ENCODE results near the gene TEKT5.

TEKT5 gene

GRCh38 chr16:10587622-10588021, 107.1 kb downstream of the TEKT5 start:
- H3K27me3 ChIP-seq (ENCODE audit: insufficient read depth, poor library complexity, severe bottlenecking), result no peaks in the 10 kb centered on the region
- peaks cover 13% of the 10 kb centered on the region for H3K4me1 ChIP-seq (ENCODE audit: insufficient read depth, poor library complexity, severe bottlenecking)
- no peaks in the 10 kb centered on the region for H3K9me3 ChIP-seq (ENCODE audit: severe bottlenecking)
- no peak overlapping the region for H3K27ac ChIP-seq (ENCODE audit: poor library complexity, severe bottlenecking)
- DNase-seq (ENCODE audit: low spot score) (no peak), ATAC-seq (ENCODE audit: low read depth) (no peak)
- no peak overlapping the region for H3K4me3 ChIP-seq (ENCODE audit: severe bottlenecking)
- TF ChIP-seq CTCF (IDR thresholded peaks at IDR 0.05; ENCODE audit: poor library complexity, severe bottlenecking), result no peak
- H3K36me3 ChIP-seq (ENCODE audit: low read depth), result no peaks in the 10 kb centered on the region

- DNase-seq (ENCODE audit: low spot score), result no peak
- H3K4me1 ChIP-seq (ENCODE audit: insufficient read depth, poor library complexity, severe bottlenecking), result peaks cover 20% of the 10 kb centered on the region
- TF ChIP-seq CTCF (IDR thresholded peaks at IDR 0.05; ENCODE audit: poor library complexity, severe bottlenecking), result no peak
- H3K4me3 ChIP-seq (ENCODE audit: severe bottlenecking), result no peak overlapping the region
- peak overlapping the region; percentile 62 for H3K27ac ChIP-seq (ENCODE audit: poor library complexity, severe bottlenecking)
- H3K9me3 ChIP-seq (ENCODE audit: severe bottlenecking), result no peaks in the 10 kb centered on the region
- ATAC-seq (ENCODE audit: low read depth), result peak; percentile 39; the same call in 2 of the 3 replicates
- H3K27me3 ChIP-seq (ENCODE audit: insufficient read depth, poor library complexity, severe bottlenecking), result no peaks in the 10 kb centered on the region
- H3K36me3 ChIP-seq (ENCODE audit: low read depth), result no peaks in the 10 kb centered on the region
These were observed 109.7 kb downstream of the TEKT5 start for GRCh38 chr16:10584981-10585438.

GRCh38 chr16:10583269-10583668, 111.5 kb downstream of the TEKT5 start:
- no peak for TF ChIP-seq CTCF (IDR thresholded peaks at IDR 0.05; ENCODE audit: poor library complexity, severe bottlenecking)
- peaks cover 29% of the 10 kb centered on the region for H3K4me1 ChIP-seq (ENCODE audit: insufficient read depth, poor library complexity, severe bottlenecking)
- no peak overlapping the region for H3K27ac ChIP-seq (ENCODE audit: poor library complexity, severe bottlenecking)
- no peaks in the 10 kb centered on the region for H3K36me3 ChIP-seq (ENCODE audit: low read depth)
- H3K4me3 ChIP-seq (ENCODE audit: severe bottlenecking), result no peak overlapping the region
- no peaks in the 10 kb centered on the region for H3K9me3 ChIP-seq (ENCODE audit: severe bottlenecking)
- H3K27me3 ChIP-seq (ENCODE audit: insufficient read depth, poor library complexity, severe bottlenecking), result no peaks in the 10 kb centered on the region
- ATAC-seq (ENCODE audit: low read depth), result no peak
- no peak for DNase-seq (ENCODE audit: low spot score)

GRCh38 chr16:10581507-10581906, 113.2 kb downstream of the TEKT5 start:
- Histone ChIP-seq H3K27me3 (ENCODE audit: insufficient read depth, poor library complexity, severe bottlenecking) (no peaks in the 10 kb centered on the region), H3K36me3 (ENCODE audit: low read depth) (no peaks in the 10 kb centered on the region), H3K4me3 (ENCODE audit: severe bottlenecking) (no peak overlapping the region), H3K4me1 (ENCODE audit: insufficient read depth, poor library complexity, severe bottlenecking) (peaks cover 33% of the 10 kb centered on the region), H3K27ac (ENCODE audit: poor library complexity, severe bottlenecking) (no peak overlapping the region), H3K9me3 (ENCODE audit: severe bottlenecking) (no peaks in the 10 kb centered on the region)
- ATAC-seq (ENCODE audit: low read depth) (no peak), DNase-seq (ENCODE audit: low spot score) (no peak)
- TF ChIP-seq CTCF (IDR thresholded peaks at IDR 0.05; ENCODE audit: poor library complexity, severe bottlenecking), result no peak

GRCh38 chr16:10580883-10581247, 113.9 kb downstream of the TEKT5 start:
- DNase-seq (ENCODE audit: low spot score) (no peak), ATAC-seq (ENCODE audit: low read depth) (no peak)
- H3K27me3 ChIP-seq (ENCODE audit: insufficient read depth, poor library complexity, severe bottlenecking), result no peaks in the 10 kb centered on the region
- H3K9me3 ChIP-seq (ENCODE audit: severe bottlenecking), result no peaks in the 10 kb centered on the region
- peak overlapping the region; percentile 46 for H3K27ac ChIP-seq (ENCODE audit: poor library complexity, severe bottlenecking)
- TF ChIP-seq CTCF (IDR thresholded peaks at IDR 0.05; ENCODE audit: poor library complexity, severe bottlenecking), result no peak
- no peaks in the 10 kb centered on the region for H3K36me3 ChIP-seq (ENCODE audit: low read depth)
- peak overlapping the region; percentile 69 for H3K4me3 ChIP-seq (ENCODE audit: severe bottlenecking)
- H3K4me1 ChIP-seq (ENCODE audit: insufficient read depth, poor library complexity, severe bottlenecking), result peaks cover 33% of the 10 kb centered on the region

All from RWPE2 (cell line).